HG03066 (cell line): ENCODE results near the gene PPP2R2D.
"Not testable (repeated sequence)": the region's sequence is repeated elsewhere in the genome, so short reads cannot be mapped to it uniquely, and the experiment has no call there.

ENCODE experiments used
- ATAC-seq: cut with Tn5 transposase; IDR thresholded peaks from one replicate; pipeline ENCODE4 v1.9.1; 2021; ENCODE audit warnings: low read depth; ENCODE audit not compliant: unreplicated experiment

Gene PPP2R2D

GRCh38 chr10:131944976-131945695, 44.3 kb downstream of the PPP2R2D start:
- ATAC-seq, result no peak

- ATAC-seq, result no peak
These were observed 45.5 kb downstream of the PPP2R2D start for GRCh38 chr10:131946321-131946751.

DNA sequence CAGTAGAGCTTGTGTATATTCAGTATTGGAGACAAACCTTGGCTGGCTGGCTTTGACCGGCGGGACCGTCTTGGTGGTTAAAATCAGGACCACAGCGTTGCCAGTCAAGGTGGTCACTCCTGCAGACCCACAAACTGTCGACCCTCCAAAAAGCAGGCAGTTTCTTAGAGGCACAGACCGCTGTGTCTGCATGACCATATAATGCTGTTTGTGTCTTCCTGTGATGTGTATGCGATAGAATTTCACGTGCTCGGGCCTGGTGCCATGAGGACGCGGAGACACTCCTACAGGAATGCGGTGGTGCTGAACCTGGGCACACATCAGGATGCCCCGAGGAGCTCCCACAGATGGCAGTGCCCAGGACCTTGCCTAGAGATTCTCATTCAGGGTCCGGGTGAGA, 46.1 kb downstream of the PPP2R2D start:
- ATAC-seq, result no peak

GRCh38 chr10:131947631-131948347, 47.0 kb downstream of the PPP2R2D start:
- no peak for ATAC-seq

- ATAC-seq, result no peak
These were observed 47.7 kb downstream of the PPP2R2D start for GRCh38 chr10:131948501-131948900.

DNA sequence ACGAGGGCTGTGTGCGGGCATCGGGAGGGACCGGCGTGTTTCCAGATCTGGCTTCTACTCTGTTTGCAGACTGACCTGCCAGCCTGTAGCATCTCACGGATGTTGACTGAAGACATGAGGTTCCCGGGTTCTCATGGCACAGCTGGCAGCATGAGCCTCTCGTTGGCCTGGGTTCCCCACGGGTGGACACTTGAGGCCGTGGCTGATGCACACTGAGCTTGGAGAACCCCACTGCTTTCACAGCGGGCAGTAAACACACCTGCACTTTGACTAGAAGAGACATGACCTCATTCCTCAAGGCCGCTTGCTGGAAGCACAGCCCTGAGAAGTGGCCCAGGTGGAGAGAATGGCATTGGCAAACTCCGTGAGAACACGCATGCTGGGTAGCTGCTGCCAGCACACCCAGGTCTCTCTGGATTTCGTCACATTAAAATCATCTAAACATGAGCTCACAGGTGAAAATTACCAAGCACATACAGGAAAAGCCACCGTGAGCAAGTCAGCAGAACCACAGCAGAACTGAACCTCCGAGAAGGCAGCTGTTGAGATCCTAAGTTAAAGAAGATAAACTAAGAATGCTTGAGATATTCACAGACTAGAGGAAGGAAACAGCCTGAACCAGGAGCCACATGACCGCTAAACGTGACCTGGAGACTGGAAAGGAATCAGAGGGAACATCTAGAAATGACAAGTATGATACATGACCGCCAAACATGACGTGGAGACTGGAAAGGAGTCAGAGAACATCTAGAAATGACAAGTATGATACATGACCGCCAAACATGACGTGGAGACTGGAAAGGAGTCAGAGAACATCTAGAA, 48.4 kb downstream of the PPP2R2D start:
- no peak for ATAC-seq

DNA sequence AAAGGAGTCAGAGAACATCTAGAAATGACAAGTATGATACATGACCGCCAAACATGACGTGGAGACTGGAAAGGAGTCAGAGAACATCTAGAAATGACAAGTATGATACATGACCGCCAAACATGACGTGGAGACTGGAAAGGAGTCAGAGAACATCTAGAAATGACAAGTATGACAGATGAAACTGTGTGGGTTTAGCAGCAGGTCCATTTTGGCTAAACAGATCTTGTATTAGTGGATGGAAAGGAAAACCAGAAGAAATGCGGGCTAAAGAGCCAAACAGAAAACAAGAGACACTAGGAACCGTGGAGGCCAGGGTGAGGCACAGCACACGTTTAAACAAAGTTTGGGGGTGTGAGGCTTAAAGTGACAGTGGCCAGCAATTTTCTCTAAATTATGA, 49.1 kb downstream of the PPP2R2D start:
- not testable (repeated sequence) for ATAC-seq

- no peak for ATAC-seq
These were observed 53.7 kb downstream of the PPP2R2D start for GRCh38 chr10:131954356-131954965.

- ATAC-seq, result no peak
These were observed 55.0 kb downstream of the PPP2R2D start for GRCh38 chr10:131955591-131956340.

DNA sequence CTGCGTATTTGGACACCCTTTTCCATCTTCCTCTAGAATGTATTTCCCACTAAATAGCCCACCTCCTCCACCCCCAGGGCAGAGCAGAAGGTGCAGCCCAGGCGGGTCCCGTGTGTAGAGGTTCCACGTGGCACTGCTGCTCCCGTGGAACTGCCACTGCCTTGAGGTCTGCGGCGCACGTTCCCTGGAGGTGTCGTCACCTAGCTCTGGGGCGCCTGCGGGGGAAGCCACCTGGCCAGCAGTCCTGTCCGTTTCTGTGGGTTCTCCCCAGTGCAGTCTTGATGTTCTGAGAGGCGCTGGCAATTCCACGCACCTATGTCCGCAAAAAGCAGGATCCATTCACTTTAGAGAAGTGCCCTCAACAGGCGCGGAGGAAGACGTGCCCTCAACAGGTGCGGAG, 59.0 kb downstream of the PPP2R2D start:
- ATAC-seq, result no peak

DNA sequence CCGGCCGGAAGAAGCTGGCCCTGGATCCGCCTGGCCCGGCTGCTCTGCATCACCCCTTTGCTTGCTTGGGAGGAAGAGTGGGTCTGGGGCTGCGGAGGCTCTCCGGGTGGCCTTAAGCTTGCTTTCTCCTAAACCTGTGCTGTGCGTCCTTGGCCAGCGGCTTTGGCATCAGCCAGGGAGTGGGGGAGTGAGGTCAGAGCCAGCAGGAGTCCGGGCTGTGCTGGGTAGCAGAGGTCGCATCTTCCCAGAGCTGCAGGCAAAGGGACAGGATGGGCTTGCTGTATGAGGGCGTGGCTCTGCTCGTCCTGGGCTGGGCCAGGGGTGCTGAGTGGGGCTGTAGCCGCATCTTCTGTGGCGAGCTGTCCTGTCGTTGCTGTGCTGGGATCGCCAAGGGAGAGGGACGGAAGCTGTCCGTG, 59.8 kb downstream of the PPP2R2D start:
- no peak for ATAC-seq

DNA sequence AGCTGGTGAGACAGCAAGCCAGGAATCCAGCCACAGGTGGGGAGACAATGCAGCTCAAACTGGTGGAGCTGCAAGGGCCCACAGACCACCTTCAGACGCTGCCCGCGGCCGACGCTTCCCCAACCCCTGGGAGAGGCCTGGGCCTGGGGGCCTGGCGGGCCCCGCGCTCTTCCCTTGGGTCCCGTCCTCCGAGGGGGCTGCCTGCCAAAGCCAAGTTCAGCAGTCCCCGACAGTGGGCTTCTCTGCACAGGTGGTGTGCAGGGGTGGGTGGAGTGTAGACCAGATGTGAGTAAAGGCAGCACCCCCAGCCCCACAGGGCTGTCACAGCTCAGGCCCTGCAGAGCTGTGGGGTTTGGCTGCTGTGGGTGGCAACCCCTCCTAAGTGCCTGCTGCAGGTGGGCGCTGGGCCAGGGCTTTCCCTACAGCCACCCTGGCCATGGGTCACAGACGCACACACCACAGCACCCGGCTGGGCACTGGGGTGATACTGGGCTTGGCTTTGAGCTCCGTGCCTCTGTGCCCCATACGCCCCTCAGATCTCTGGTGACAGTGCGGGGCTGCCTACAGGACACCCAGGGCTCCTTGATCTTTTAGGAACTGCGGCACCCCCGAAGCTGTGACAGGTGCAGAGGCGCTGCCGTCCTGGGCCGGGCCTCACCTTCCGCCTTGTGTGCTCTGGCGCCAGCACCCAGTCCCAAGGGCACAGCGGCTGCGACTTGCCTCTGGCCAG, 60.4 kb downstream of the PPP2R2D start:
- ATAC-seq, result no peak

DNA sequence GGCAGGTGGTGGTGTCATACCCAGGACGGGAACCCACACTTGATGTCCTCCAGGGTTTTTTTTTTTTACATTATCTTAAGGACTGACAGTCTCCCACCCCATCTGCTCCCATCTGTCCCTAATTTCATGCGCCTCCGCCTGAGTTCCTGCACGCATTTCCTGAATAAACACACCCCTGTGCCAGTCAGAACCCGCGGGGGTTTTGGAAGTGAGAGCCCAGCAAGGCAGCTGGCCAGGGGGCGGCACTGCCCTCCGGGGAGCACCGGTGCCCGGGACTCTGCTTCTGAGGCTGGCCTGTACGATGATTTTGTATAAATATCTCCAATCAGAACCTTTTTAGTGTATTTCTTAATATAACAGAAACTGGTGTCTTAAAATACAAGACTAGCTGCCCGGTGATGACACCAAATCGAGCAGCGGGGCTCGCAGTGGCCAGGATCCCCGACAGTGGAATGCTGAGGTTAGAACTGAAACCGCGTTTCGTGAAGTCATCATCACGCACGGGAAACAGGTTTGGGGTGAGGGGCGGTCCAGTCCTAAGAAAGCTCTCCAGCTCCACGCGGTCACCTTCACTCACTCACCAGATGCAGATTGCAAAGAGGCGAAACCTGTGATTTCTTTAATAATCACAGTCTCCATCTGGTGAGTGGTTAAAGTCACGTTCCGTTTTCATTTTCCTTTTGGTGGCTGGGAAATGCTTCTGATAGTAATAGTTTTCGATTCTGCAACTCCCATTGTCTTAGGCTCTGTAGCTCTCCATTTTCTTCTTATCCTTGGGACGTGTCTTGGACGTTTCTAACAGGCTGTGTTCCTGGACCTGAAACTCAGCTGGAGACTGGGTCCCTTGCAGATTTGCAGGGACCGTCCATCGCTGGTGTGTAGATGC, 61.2 kb downstream of the PPP2R2D start:
- no peak for ATAC-seq

DNA sequence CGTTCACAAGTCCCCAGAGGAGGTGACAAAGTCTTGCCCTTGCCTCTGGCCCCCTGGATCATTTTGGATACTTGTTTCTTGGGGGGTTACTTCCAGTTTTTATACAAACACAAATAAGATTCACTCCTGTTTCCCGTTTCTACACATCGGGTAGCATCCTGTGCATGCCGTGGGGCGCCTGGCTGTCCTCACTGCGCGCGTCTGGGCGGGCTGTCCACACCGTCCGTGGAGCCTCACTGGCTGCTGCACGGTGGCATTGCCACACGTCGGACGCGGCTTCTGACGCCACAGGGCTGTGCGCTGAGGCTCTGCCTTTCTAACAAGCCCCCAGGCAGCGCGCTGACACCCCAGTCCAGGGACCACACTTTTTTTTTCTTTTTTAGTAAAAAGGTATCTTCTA, 62.5 kb downstream of the PPP2R2D start:
- ATAC-seq, result no peak

DNA sequence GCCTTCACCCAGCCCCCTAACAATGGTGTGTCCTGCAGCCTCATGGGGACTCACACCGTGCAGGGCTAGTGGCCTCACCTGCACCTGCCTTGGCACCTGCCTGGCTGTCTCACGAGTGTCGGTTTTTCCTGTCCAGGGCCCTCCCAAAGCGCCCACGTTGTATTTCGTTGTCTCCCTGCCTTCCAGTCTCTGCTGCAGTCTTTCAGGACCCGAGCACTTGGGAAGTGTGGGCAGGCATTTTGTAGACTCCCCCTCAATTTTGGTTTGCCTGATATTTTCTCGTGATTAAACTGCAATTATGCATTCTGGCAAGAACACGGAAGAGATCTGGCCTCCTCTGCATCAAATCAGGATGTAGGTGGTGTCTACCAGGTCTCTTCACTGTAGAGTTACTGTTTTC, 63.0 kb downstream of the PPP2R2D start:
- no peak for ATAC-seq

DNA sequence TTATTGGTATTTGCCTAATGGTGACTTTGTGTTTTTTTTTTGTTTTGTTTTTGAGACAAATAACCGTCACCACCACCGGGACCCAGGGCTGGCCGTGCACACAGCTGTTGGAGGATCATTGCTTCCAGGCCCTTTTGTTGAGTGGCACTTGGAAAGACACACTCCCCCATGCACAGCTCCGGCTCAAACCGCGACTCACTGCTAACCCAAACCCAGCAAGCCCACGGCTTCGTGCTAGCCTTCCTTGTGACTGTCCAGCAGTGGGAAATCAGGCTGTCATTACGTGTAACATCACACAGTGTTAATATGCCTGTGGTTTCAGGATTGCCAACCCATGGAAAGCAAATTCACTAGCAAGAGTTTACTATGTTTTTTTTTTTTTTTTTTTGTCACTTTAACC, 63.5 kb downstream of the PPP2R2D start:
- ATAC-seq, result no peak

DNA sequence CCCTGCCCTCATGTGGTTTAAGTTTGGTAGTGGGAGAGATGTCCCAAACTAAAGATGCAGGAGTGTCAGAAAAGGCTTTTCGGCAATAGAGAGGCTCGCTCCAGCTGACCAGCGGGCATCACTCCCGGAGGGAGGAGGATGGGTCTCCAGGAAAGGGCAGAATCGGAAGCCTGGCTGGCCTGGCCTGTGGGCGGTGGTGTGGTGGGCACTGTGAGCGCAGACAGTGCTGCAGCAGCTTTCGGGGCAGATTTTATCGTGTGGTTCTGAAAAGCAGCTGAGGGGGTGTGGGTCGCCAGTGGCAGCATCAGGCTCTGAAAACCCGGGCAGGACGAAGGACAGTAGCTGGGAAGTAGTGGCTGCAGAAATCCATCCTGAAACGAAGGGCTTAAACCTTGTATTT, 68.1 kb downstream of the PPP2R2D start:
- ATAC-seq, result no peak

GRCh38 chr10:131970946-131971345, 70.1 kb downstream of the PPP2R2D start:
- no peak for ATAC-seq

DNA sequence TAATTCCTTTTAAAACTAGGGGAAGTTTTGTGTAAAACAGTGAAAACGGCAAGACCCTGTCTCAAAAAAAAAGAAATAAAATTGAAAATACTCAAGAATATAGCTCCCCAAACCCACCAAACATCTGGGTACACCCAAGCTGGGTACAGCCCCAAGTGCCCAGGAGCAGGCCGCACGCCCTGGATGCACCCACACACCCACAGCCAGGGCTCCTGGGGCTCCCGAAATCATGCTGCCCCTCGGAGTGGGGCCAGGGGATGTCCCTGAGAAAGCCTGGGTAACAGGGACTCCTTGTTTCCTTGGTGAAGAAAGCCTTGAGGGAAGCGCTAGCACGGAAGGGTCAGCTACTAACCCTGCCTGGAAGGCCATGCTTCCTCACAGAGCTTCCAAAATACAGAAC, 70.8 kb downstream of the PPP2R2D start:
- no peak for ATAC-seq
